HFFc6 (cell line): Measurements from ENCODE around the gene C6orf89. TPM values are rescaled to one million over a fixed set of nuclear protein-coding genes. Genes with fewer than 3 reads are reported as not detected.

Experiments used
- DNase-seq: peaks from one replicate; pipeline ENCODE4 v3.0.0-alpha.2; 2018
- H3K27ac Mint-ChIP-seq: 2 replicates; pipeline ENCODE4 v1.8.0; 2020; ENCODE audit warnings: mild to moderate bottlenecking, mixed read lengths
- H3K27me3 Mint-ChIP-seq: 2 replicates; pipeline ENCODE4 v1.8.0; 2021; ENCODE audit warnings: mild to moderate bottlenecking, moderate library complexity, mixed read lengths; ENCODE audit not compliant: insufficient read depth
- H3K36me3 Mint-ChIP-seq: 2 replicates; pipeline ENCODE4 v1.8.0; 2021; ENCODE audit warnings: low read depth, mixed read lengths
- H3K4me1 Mint-ChIP-seq: 2 replicates; pipeline ENCODE4 v1.8.0; 2020; ENCODE audit warnings: low read depth, mixed read lengths
- H3K4me3 Mint-ChIP-seq: 2 replicates; pipeline ENCODE4 v1.8.0; 2020; ENCODE audit warnings: mild to moderate bottlenecking, moderate library complexity, mixed read lengths
- H3K9me3 Mint-ChIP-seq: 2 replicates; pipeline ENCODE4 v1.8.0; 2020; ENCODE audit warnings: mild to moderate bottlenecking, mixed read lengths
- total RNA-seq, 6 experiments: library from RNA; stranded (reverse); fragmentation: NEBNext Ultra II Directional; extraction: Animal tissue kit (Norgen Biotek cat#: 25700); gene quantifications; 2 replicates in 1 of 6; 3 replicates in 5 of 6; pipeline ENCODE4 v1.2.3, GENCODE V29; 2021
- TF ChIP-seq, protein P1 (sequence below): fragments of 200-600 bp; sonication (generic); IDR thresholded peaks from 2 replicates; pipeline ENCODE4 v1.5.0; 2021; ENCODE audit warnings: antibody characterized with exemption, mild to moderate bottlenecking

Gene C6orf89
- total RNA-seq, 6 experiments from 2014 or later: 71.3 to 89.2 (median 80.8) TPM

DNA sequence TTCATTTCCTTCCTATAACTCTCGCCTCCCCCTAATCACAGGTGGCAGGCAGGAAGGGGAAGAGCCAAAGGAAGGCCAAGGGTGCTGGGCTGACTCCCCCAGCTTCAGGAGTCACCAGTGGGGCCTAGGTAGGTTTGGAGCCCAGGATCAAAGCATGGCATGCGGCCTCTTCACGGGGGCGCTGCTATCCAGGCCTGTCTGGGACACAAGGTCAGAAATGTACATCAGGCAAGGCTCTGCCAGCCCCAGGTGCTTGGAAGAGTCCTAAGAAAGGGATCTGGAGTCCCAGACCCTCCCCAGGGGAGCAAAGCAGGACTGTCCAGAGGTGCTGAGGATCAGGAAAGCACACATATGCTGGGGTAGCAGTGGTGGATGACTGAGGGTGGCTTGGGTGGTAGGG lies 79.2 kb downstream of the C6orf89 start:
- no peak for DNase-seq
- Mint-ChIP-seq H3K27me3 (no peaks in the 10 kb centered on the region; the same call in none of the 2 replicates), H3K27ac (no peak overlapping the region), H3K4me1 (peaks cover 17% of the 10 kb centered on the region), H3K36me3 (peaks cover 15% of the 10 kb centered on the region), H3K4me3 (no peak overlapping the region), H3K9me3 (no peaks in the 10 kb centered on the region)
- TF ChIP-seq, protein P1, sequence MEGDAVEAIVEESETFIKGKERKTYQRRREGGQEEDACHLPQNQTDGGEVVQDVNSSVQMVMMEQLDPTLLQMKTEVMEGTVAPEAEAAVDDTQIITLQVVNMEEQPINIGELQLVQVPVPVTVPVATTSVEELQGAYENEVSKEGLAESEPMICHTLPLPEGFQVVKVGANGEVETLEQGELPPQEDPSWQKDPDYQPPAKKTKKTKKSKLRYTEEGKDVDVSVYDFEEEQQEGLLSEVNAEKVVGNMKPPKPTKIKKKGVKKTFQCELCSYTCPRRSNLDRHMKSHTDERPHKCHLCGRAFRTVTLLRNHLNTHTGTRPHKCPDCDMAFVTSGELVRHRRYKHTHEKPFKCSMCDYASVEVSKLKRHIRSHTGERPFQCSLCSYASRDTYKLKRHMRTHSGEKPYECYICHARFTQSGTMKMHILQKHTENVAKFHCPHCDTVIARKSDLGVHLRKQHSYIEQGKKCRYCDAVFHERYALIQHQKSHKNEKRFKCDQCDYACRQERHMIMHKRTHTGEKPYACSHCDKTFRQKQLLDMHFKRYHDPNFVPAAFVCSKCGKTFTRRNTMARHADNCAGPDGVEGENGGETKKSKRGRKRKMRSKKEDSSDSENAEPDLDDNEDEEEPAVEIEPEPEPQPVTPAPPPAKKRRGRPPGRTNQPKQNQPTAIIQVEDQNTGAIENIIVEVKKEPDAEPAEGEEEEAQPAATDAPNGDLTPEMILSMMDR: no peak

GRCh38 chr6:36967301-36967700 lies 81.5 kb downstream of the C6orf89 start:
- no peaks in the 10 kb centered on the region for H3K4me1 Mint-ChIP-seq
- TF ChIP-seq, protein P1: no peak
- H3K27me3 Mint-ChIP-seq: no peaks in the 10 kb centered on the region; the same call in none of the 2 replicates
- DNase-seq: no peak
- peak overlapping the region; percentile 34; the same call in 1 of the 2 replicates for H3K27ac Mint-ChIP-seq
- H3K4me3 Mint-ChIP-seq: no peak overlapping the region
- H3K9me3 Mint-ChIP-seq: no peaks in the 10 kb centered on the region
- peaks cover 28% of the 10 kb centered on the region for H3K36me3 Mint-ChIP-seq

- H3K4me1 Mint-ChIP-seq: no peaks in the 10 kb centered on the region
- peaks cover 28% of the 10 kb centered on the region for H3K36me3 Mint-ChIP-seq
- no peak overlapping the region for H3K27ac Mint-ChIP-seq
- TF ChIP-seq, protein P1: no peak
- H3K27me3 Mint-ChIP-seq: no peaks in the 10 kb centered on the region; the same call in none of the 2 replicates
- H3K9me3 Mint-ChIP-seq: no peaks in the 10 kb centered on the region
- H3K4me3 Mint-ChIP-seq: no peak overlapping the region
- DNase-seq: no peak
Measured at GRCh38 chr6:36967757-36968156, 82.0 kb downstream of the C6orf89 start.

GRCh38 chr6:36968266-36968977 lies 82.7 kb downstream of the C6orf89 start:
- H3K27ac Mint-ChIP-seq: no peak overlapping the region; the same call in 1 of the 2 replicates
- H3K4me3 Mint-ChIP-seq: no peak overlapping the region
- TF ChIP-seq, protein P1: no peak
- no peaks in the 10 kb centered on the region for H3K4me1 Mint-ChIP-seq
- peaks cover 28% of the 10 kb centered on the region for H3K36me3 Mint-ChIP-seq
- no peaks in the 10 kb centered on the region; the same call in none of the 2 replicates for H3K27me3 Mint-ChIP-seq
- DNase-seq: no peak
- no peaks in the 10 kb centered on the region for H3K9me3 Mint-ChIP-seq

DNA sequence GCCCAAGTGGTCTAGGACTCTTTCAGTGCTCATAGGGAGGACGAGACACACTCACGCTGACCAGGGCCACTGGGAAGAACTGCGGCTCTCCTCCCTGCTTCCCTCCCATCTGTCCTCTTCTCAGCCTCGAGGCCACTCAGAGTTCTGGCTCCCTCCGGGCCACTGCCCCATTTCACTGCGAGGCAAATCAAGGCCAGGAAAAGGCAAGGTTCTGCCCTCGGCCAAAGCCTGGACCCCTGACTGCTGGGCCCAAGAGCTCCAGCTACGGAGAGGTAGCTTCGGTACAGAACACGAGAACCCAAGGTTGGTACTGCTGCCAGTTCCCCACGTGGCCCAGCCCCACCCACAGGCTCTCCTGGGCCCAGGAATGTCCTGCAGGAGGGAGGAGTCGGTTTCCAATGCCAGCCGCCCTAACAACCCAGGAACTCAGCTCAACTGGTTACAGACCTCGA lies 83.5 kb downstream of the C6orf89 start:
- no peaks in the 10 kb centered on the region; the same call in none of the 2 replicates for H3K27me3 Mint-ChIP-seq
- no peak overlapping the region for H3K27ac Mint-ChIP-seq
- H3K4me1 Mint-ChIP-seq: no peaks in the 10 kb centered on the region
- TF ChIP-seq, protein P1: no peak
- peaks cover 32% of the 10 kb centered on the region for H3K36me3 Mint-ChIP-seq
- H3K4me3 Mint-ChIP-seq: no peak overlapping the region
- H3K9me3 Mint-ChIP-seq: no peaks in the 10 kb centered on the region
- no peak for DNase-seq
